ENCODE measurements around the gene GANAB. TPM values are rescaled to one million over a fixed set of nuclear protein-coding genes. Genes with fewer than 3 reads are reported as not detected.
"Not testable (repeated sequence)": the region's sequence is repeated elsewhere in the genome, so short reads cannot be mapped to it uniquely, and the experiment has no call there.

Gene GANAB
- 383 TPM for total RNA-seq (ENCODE audit: unreplicated experiment)
- long read RNA-seq, transcript GANAB-202 (24 exons, 3,608 nt): major isoform, 5 of 12 reads
- long read RNA-seq, partial matches to known transcripts: 0 of 12 reads
- long read RNA-seq, other reads (novel, unspliced or antisense): 7 of 12 reads

DNA sequence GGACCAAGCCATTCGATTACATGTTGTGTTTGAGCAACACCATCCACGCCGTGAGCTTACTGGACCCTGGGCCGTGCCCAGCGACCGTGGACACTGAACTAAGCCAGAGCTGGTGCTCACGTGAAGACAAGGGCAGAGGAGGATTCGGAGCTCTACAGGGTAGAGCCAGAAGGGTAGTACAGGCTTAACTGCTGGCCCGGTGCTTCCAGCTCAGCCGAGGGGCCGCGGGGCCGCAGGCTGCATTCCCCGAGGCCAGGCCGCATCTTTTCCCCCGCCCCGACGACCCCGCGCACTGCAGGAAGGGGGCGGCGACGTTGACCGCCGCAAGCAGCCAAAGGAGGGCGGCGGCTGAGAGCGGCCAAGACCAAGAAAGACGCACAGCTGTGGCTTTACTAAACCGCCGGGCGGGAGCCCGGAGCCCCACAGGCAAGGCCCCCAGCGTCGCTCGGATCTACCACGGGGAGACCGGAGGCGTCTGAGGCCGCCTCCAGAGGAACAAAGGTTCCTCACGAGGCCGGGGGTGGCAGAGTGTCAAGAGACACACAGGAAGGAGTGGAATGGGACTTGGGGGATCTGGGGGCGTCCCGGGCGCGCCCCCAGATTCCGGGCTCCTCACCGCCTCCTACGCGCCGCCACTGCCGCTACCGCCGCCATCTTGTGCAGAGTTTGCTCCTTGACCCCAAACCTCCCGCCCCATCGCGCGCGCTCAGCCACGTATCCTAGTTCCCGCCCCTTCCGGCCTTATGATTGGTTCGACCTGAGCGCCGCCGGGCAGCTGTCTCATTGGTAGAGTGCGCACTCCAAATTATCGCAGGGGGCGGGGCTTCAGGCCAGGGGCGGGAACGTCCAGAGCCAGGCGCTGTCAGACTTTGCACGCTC is at the start of gene GANAB:
GANAB (minus strand) TSS at position 668 of the 879 bp plus-strand sequence; CDS start at position 654, 14 bp downstream.
- H3K9me3 Mint-ChIP-seq (ENCODE audit: unreplicated experiment): no peaks in the 10 kb centered on the region
- peaks cover 18% of the 10 kb centered on the region for H3K4me1 Mint-ChIP-seq (ENCODE audit: unreplicated experiment)
- TF ChIP-seq, protein P1, sequence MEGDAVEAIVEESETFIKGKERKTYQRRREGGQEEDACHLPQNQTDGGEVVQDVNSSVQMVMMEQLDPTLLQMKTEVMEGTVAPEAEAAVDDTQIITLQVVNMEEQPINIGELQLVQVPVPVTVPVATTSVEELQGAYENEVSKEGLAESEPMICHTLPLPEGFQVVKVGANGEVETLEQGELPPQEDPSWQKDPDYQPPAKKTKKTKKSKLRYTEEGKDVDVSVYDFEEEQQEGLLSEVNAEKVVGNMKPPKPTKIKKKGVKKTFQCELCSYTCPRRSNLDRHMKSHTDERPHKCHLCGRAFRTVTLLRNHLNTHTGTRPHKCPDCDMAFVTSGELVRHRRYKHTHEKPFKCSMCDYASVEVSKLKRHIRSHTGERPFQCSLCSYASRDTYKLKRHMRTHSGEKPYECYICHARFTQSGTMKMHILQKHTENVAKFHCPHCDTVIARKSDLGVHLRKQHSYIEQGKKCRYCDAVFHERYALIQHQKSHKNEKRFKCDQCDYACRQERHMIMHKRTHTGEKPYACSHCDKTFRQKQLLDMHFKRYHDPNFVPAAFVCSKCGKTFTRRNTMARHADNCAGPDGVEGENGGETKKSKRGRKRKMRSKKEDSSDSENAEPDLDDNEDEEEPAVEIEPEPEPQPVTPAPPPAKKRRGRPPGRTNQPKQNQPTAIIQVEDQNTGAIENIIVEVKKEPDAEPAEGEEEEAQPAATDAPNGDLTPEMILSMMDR (IDR thresholded peaks at IDR 0.05; ENCODE audit: unreplicated experiment): no peak
- peak; percentile 98 for DNase-seq (ENCODE audit: low spot score)
- peak within 1 kb of the TSS; percentile 99 for H3K4me3 Mint-ChIP-seq (ENCODE audit: unreplicated experiment)
- H3K27ac Mint-ChIP-seq (ENCODE audit: unreplicated experiment): peak within 1 kb of the TSS; percentile 97
- H3K27me3 Mint-ChIP-seq (ENCODE audit: unreplicated experiment): peaks cover 14% of the 10 kb centered on the region
- H3K36me3 Mint-ChIP-seq (ENCODE audit: low read depth, unreplicated experiment): peaks cover 34% of the 10 kb centered on the region

DNA sequence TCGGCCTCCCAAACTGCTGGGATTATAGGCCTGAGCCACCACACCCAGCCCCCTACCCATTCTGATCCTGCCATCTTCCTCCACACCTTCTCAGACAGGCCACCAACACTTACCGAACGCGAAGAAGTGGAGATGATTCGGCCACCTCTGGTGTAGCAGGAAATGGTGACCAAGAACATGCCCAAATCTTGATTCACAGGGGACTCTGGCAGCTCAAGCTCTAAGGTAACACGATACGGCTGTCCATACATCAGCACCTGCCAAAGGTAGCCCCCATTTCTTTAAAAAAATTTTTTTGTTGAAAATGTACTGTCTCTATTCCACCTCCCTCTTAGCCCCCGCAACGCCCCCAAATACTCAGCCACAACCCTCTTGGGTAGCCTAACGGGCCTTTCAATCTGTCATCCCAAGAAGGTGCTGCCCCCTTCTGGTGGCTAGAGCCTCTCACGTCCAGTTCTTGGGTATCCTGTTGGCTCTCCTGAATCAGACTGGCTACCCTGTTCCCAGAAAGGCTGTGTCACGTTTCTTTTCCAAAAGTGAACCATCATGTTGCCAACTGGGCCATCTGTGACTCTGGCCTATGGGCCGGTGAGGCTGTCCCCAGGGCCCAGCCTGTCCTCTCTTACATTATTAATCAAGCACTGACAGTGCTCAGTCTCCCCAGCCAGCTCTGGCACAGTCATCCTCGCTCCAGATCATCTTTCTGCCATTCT is 48.2 kb upstream of the GANAB start:
- Mint-ChIP-seq H3K4me3 (ENCODE audit: unreplicated experiment) (no peak overlapping the region), H3K9me3 (ENCODE audit: unreplicated experiment) (no peaks in the 10 kb centered on the region), H3K27ac (ENCODE audit: unreplicated experiment) (no peak overlapping the region), H3K27me3 (ENCODE audit: unreplicated experiment) (peaks cover 4% of the 10 kb centered on the region), H3K4me1 (ENCODE audit: unreplicated experiment) (peaks cover 10% of the 10 kb centered on the region), H3K36me3 (ENCODE audit: low read depth, unreplicated experiment) (peaks cover 17% of the 10 kb centered on the region)
- TF ChIP-seq, protein P1 (IDR thresholded peaks at IDR 0.05; ENCODE audit: unreplicated experiment): peak; percentile 70
- DNase-seq (ENCODE audit: low spot score): peak; percentile 78

DNA sequence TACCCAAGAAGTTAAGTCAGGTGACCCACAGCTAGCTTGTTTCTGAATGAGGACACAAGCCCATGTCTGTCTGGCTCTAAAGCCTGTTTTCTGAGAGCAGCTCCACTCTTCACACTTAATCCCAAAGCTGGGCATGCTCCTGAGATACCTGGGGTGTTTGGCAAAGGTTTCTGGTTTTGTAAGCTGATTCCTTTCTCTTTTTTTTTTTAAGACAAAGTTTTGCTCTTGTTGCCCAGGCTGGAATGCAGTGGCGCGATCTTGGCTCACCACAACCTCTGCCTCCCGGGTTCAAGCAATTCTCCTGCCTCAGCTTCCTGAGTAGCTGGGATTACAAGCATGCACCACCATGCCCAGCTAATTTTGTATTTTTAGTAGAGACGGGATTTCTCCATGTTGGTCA is 47.2 kb upstream of the GANAB start:
- not testable (repeated sequence) for H3K27ac Mint-ChIP-seq (ENCODE audit: unreplicated experiment); H3K4me3 Mint-ChIP-seq (ENCODE audit: unreplicated experiment); DNase-seq (ENCODE audit: low spot score); H3K4me1 Mint-ChIP-seq (ENCODE audit: unreplicated experiment); H3K9me3 Mint-ChIP-seq (ENCODE audit: unreplicated experiment); H3K27me3 Mint-ChIP-seq (ENCODE audit: unreplicated experiment)
- peaks cover 24% of the 10 kb centered on the region for H3K36me3 Mint-ChIP-seq (ENCODE audit: low read depth, unreplicated experiment)

DNA sequence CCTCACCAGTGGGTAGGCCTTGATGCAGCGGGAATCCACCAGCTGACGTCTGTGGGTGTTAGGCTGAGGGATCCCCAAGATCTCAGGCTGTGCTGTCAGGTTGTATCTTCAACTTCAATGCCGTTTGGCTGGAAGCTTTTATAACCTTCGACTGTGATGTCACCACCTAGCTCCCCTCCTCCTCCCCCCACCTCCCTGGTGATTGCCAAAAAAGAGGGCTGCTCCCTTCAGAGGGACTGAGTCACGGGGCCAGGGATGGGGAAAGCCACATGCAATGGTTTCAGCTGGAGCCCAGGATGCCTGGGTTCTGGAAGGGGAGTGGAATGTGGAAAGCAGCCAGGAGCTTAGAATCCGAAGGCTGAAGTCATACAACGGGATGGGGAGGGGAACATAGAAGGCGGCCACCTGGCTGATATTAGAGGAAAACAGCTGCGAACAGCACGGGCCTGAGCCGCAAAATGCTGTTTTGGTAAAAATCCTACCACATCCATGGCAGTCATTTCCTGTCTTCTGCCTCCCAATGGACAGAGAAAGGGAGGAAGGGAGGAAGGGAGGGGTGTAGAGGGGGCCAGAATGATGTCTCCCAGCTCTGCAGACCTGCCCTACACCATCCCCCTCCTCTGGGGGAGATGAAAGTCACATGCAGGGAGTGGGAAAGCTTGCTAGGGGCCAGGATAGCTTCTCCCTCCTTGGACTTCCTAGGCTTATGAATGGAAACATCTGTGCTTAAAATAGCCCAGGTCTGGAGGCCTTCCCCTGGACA is 43.2 kb upstream of the GANAB start, which contains the start of gene LRRN4CL:
LRRN4CL (minus strand) TSS at position 110 of the 763 bp plus-strand sequence. CDS start 1,022 bp downstream, outside the sequence.
- Mint-ChIP-seq H3K9me3 (ENCODE audit: unreplicated experiment) (no peaks in the 10 kb centered on the region), H3K4me3 (ENCODE audit: unreplicated experiment) (peak within 1 kb of the TSS; percentile 37), H3K36me3 (ENCODE audit: low read depth, unreplicated experiment) (peaks cover 24% of the 10 kb centered on the region), H3K4me1 (ENCODE audit: unreplicated experiment) (peaks cover 10% of the 10 kb centered on the region), H3K27me3 (ENCODE audit: unreplicated experiment) (peaks cover 3% of the 10 kb centered on the region), H3K27ac (ENCODE audit: unreplicated experiment) (peak within 1 kb of the TSS; percentile 15)
- TF ChIP-seq, protein P1 (IDR thresholded peaks at IDR 0.05; ENCODE audit: unreplicated experiment): no peak
- DNase-seq (ENCODE audit: low spot score): no peak

DNA sequence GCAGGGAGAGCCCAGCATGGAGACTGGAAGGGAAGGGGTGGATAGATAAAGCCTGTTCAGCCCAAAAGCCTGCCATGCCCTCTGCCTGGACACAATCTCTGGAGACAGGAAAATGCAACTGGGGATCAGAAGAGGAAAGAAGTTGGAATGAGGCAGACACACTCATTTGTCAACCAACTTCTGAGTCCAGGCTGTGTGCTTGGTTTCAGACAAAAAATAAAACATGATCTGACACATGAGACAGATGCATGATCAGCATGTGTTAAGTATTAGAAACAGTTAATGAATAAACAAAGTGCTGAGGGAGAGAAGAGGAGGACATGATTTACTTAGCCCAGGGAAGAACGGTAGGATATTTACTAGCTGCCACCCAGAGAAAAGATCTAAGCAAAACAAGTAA is 42.1 kb upstream of the GANAB start:
- H3K27ac Mint-ChIP-seq (ENCODE audit: unreplicated experiment): peak overlapping the region; percentile 15
- DNase-seq (ENCODE audit: low spot score): no peak

More for the DNA sequence above, 42.1 kb upstream of the GANAB start:
- Mint-ChIP-seq H3K4me1 (ENCODE audit: unreplicated experiment) (peaks cover 10% of the 10 kb centered on the region), H3K9me3 (ENCODE audit: unreplicated experiment) (no peaks in the 10 kb centered on the region), H3K36me3 (ENCODE audit: low read depth, unreplicated experiment) (peaks cover 24% of the 10 kb centered on the region), H3K4me3 (ENCODE audit: unreplicated experiment) (peak overlapping the region; percentile 37), H3K27me3 (ENCODE audit: unreplicated experiment) (peaks cover 3% of the 10 kb centered on the region)
- TF ChIP-seq, protein P1 (IDR thresholded peaks at IDR 0.05; ENCODE audit: unreplicated experiment): no peak

Data from endothelial cell (in vitro differentiated cells).